SW480 (cell line): ENCODE results near the gene PDE11A.
"Not testable (repeated sequence)": the region's sequence is repeated elsewhere in the genome, so short reads cannot be mapped to it uniquely, and the experiment has no call there.

ENCODE experiments used
- DNase-seq: peaks from one replicate; pipeline ENCODE4 v3.0.0-alpha.2; 2016; ENCODE audit warnings: low spot score

PDE11A gene

GRCh38 chr2:178074123-178075005 is 1.8 kb upstream of the PDE11A start:
- DNase-seq, result peak; percentile 27

DNA sequence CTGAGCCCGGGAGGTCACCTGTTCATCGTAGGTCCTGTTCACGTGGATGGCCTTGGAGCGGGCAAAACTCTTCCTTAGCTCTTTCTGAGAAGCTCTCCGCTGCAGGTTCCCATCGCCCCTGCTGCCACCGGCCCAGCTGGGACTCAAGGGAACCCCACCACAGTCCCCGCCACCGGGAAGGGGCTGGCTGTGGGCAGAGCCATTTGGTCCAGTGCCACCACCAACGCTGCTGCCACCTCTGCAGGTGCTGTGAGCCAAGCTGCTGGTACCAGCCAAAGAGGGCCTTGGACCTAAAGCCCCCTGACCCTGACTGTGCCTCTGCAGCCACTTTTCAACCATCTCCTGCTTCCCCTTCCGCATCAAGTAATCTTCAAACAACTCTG is 586 bp downstream of the PDE11A start:
- no peak for DNase-seq

DNA sequence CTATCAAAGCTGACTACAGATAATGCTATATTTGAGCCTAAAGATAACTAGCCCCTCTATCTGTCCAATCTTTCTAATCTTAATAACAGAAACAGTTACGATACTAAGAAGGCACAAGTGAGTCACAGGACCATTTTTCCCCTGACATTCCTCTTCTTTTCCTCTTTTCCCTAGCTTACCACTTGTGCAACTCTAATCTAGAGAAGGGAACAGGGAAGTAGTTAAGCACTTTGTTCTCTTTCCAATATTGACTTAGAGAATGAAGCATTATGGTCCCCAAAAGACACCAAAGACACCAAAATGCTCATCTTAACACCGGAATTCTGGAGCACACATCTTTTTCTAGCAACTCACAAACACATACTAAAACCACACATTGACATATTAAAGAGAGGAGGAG is 1.8 kb downstream of the PDE11A start:
- peak; percentile 3 for DNase-seq

DNA sequence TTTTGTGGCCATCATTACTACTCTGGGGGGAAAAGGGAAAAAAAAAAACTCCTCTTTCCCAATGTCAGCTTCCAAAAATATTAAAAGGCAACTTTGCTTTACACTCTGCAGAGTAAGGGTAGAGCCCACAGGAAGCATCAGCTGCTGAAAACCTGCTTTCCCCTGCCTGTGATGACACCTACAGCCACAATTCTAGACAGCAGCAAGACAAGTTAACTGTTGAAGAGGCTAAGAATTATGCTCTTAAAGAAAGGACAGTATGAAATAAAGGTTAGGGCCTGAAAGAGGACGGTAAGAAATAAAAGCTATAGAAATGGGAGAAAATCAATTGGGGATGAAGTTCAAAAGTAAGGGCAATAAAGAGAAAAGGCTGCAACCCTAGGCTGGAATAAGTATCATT is 3.0 kb downstream of the PDE11A start:
- peak; percentile 4 for DNase-seq

- no peak for DNase-seq
Observed at GRCh38 chr2:178068823-178069454, 3.6 kb downstream of the PDE11A start.

DNA sequence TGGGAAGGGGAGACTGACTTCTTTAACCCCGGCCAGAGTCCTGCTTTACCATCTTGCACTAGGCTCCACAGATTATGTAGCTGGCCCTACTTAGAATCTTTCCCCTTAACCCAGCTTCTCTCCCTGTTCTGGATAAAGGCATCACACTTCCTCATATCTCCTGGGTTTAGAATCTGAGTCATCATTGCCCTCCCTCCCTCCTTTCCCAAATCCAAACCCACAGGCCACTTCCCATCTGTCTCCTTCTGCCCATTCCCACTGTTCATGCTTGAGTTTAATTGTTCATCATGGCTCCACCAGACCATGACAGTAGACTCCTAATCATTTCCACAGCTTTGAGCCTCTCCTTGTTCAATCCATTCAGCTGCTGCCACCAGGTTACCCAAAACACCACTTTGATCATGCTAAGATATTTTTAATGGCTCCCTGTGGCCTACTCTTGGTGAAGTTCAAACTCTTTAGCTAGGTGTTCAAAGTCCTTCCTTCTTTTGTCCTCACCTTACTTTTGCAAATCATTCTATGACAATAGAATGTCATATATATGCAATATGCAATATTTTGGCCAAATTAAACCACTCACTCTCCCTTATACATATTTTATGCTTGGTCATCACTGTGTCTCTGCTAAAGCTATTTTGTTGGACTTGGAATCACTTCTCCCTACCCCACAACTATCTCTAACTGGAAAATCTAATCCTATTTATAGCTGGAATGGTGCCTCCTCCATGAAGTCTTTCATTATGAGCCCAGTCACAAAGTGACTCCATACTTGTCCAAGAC is 5.5 kb downstream of the PDE11A start:
- DNase-seq, result no peak

DNA sequence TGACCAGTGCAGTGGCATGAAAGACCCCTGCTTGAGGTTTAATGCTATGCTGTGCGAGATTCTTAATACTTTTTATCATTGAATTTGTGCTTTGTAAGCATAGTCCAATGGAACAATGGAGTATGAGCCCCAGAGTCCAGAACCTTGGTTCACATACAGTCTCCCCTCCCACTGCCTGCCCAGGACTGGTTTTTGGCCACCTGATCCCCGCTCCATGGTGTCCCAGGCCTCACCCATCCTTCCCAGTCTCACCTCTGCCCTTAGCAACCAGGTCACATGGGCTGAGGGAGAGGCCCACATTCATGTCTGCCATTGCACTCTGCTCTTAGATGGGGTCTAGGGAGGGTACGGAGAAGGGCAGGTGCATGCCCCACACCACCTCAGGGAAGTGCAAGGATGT is 6.3 kb downstream of the PDE11A start:
- no peak for DNase-seq

DNA sequence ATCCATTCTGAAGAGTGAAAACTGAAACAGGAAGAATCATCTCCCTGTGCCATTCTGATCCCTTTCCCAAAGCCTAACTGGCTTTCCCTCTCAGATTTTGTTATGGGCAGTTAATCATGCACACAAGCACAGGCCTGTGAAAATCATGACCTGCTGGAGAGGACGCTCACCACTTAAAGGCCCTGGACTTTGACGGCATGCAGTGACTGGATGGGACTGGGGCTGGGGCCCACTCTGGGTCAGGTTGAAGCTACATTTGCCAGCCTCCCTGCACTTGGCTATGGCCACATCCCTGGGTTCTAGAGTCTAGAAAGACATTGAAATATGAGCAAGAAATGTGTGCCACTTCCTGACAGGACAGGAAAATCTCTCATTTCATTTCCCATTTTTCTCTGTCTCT is 12.9 kb downstream of the PDE11A start:
- no peak for DNase-seq

- no peak for DNase-seq
Observed at GRCh38 chr2:178059111-178059510, 13.5 kb downstream of the PDE11A start.

DNA sequence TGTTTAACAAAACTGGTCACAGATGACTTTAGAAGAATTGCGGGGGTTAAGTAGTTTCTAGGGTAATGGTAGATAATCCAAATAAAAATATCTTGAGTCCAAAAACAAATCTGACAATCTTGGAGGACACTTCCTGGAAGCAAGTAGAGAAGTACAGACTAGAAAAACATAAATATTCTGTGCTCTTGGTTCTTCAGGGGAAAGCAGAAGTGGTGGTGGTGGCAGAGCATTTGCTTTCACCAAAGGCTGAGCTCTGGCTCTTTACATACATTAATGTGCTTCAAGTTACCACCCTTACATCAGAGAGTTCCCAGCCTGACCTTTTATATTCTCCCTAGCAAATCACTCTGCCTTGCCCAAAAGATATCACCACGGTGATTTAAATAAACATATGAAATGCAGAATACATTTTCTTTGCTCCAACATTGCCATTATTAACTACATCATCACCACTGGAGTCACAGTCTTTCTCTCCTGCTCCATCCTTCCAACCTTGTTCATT is 15.3 kb downstream of the PDE11A start:
- no peak for DNase-seq

DNA sequence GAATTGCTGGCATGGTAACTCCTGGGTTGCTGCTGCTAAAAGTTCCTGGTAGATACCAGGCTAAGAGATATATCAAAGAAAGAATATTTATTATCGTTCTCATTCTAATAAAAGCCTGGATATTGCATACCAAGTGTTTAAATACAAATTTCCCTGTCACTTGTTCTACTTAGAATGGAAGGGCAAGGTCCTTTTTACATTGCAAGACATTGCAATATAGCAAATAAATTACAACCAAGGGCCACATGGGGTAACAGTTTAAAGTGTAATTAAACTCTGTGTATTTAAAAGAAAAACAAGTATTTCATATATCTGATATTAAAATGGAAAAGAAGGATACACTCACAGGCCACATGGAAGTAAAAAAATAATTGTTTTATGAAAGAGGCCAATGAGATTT is 16.2 kb downstream of the PDE11A start:
- no peak for DNase-seq

GRCh38 chr2:178051257-178051656 is 21.3 kb downstream of the PDE11A start:
- DNase-seq, result not testable (repeated sequence)

GRCh38 chr2:178047391-178047790 is 25.2 kb downstream of the PDE11A start:
- DNase-seq, result no peak

GRCh38 chr2:178044836-178045235 is 27.7 kb downstream of the PDE11A start:
- DNase-seq, result no peak

GRCh38 chr2:178043266-178043665 is 29.3 kb downstream of the PDE11A start:
- no peak for DNase-seq

GRCh38 chr2:178033583-178033982 is 39.0 kb downstream of the PDE11A start:
- not testable (repeated sequence) for DNase-seq

DNA sequence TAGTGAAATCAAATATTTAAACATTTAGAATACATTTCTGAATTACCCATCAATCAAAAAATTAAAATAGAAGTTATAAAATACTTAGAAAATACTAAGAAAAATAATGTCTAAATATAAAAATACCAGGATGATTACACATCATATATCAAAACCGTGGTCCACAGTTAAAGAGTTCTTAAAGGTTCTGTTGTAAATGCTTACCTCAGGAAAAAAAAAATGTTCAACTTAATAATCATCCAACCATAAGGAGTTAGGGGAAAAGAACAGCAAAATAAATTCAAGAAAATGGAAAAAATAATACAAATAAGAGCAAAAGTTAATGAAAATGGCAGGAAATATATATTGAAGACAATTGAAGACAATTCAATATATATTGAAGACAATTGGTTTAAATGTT is 43.2 kb downstream of the PDE11A start:
- no peak for DNase-seq

GRCh38 chr2:178025551-178026185 is 46.9 kb downstream of the PDE11A start:
- no peak for DNase-seq

- no peak for DNase-seq
Observed at GRCh38 chr2:178018141-178018540, 54.4 kb downstream of the PDE11A start.

DNA sequence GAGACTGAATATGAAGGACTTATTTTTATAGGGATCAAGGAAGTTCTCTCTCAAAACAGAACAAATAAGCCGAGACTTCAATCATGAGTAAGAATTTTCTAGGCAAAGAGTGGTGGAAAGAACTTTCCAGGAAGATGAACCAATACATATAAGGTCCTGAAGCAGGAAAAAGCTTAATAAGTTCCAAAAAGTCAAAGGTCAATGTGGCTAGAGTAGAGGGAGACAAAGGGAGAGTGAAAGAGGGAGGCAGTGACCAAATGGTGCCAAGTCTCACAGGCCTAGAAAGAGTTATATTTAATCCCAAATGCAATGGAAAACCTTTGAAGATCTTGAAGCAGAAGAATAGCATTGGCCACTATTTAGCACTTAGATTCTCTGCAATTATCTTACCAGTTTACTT is 56.0 kb downstream of the PDE11A start:
- DNase-seq, result no peak

GRCh38 chr2:178012639-178013038 is 59.9 kb downstream of the PDE11A start:
- no peak for DNase-seq

- no peak for DNase-seq
Observed at GRCh38 chr2:178009813-178010212, 62.8 kb downstream of the PDE11A start.
